SH-SY5Y (cell line): ENCODE data around the gene ANTKMT.

ENCODE experiments used
- GATA2 ChIP-seq: IDR thresholded peaks from 2 replicates; pipeline ENCODE4 v1.6.1; 2011; ENCODE audit warnings: mild to moderate bottlenecking, low read depth, low read length
- GATA3 ChIP-seq: IDR thresholded peaks from 2 replicates; pipeline ENCODE4 v1.6.1; 2011; ENCODE audit warnings: low read depth, mild to moderate bottlenecking, low read length, moderate library complexity

Gene ANTKMT

DNA sequence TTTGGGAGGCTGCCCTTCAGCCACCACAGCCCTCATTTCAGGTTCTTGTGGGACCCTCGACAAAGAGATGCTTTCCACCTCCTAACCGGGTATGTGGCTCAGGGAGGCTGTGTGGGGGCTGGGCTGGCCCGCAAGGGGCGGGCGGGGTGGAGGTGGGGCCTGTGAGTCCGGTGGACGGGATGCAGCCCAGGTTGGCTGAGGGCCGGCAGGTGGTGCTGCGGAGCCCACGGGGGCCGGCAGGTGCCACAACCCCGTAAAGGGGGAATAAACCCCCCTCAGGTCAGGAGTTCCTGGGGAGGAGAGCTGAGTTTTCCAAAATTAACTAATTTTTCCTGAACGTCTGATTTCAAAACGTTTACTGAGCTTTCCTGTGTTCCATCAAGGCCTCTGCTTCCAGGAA lies 24.8 kb downstream of the ANTKMT start:
- TF ChIP-seq GATA3 (no peak), GATA2 (no peak)

DNA sequence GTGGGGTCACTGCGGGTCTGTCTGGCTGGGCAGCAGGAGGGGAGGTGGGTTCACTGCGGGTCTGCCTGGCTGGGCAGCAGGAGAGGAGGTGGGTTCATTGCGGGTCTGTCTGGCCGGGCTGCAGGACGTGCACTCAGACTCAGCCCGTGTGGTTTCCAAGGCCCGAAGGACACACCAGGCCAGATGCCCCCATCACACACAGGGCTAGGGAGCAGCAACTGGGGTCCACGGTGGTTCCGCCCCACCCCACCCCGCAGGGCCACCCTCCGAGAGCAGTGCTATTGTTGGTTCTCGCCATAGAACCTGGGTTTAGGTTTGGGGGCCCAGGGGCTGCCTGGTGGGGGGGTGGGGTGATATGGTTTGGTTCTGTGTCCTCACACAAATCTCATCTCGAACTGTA lies 25.7 kb downstream of the ANTKMT start:
- TF ChIP-seq GATA3 (no peak), GATA2 (no peak)

DNA sequence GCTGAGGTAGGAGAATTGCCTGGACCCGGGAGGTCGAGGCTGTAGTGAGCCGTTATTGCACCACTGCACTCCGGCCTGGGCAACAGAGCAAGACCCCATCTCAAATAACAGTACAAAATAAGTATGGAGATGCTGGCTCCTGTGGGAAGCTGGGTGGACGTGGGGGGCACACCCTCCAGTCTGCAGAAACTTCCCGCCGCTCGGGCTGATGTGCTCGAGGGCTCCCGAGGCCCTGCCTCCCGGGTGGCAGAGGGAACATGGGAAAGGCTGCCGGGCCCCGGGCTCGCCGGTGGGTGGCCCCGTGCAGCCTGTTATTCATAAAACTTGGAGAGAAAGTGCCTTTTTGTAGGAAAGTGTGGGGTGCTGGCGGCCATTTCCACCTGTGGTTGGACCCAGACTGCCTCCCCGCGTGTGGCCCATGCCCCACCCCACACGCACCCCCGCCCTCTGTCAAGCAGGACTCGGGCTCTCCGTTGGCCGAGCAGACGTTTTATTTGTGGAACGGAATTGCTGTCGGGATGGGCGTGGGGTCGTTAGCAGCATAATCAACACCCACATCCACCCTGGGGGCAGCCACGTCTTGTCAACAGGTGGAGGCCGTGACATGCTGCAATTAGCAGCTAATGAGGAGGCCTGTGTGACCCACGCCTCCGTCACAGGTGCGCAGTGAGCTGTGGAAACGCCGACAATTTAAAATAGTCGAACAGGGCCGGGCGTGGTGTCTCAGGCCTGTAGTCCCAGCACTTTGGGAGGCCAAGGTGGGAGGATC lies 27.2 kb downstream of the ANTKMT start:
- TF ChIP-seq GATA3 (no peak), GATA2 (no peak)

DNA sequence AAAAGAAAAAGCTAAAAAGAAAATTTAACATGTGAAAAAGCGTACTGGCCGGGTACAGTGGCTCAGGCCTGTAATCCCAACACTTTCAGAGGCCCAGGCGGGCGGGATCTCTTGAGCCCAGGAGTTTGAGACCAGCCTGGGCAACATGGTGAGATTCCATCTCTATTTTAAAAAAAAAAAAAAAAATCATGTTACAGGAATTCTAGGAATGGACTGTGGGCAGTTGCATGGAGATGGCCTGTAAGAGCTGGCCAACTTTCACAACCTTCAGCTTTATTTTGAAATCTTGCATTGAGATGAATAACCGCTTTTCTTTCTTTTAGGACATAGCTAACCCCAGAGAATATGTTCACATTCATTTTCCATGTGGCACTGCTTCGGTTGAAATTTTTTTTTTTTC lies 28.1 kb downstream of the ANTKMT start:
- no peak for TF ChIP-seq GATA2

DNA sequence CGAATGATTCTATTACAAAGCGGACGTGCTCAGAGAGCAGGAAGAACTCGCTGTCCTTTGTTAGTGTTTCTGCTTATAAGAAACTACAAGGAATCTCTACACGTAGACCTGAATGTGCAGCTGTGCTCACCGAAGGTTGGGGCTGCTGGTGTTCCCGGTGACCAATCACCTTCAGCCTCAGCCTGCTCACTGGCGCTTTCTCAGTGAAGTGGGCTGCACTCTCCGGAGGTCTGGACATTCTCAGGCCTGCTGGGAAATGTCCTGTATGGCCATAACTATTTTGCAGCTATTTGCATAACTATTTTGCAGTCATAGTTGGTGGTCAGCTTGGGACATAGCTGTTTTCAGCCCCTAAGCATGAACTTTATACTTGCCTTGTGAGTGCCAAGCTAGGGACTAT lies 29.5 kb downstream of the ANTKMT start:
- no peak for TF ChIP-seq GATA3
- TF ChIP-seq GATA2, result no peak

DNA sequence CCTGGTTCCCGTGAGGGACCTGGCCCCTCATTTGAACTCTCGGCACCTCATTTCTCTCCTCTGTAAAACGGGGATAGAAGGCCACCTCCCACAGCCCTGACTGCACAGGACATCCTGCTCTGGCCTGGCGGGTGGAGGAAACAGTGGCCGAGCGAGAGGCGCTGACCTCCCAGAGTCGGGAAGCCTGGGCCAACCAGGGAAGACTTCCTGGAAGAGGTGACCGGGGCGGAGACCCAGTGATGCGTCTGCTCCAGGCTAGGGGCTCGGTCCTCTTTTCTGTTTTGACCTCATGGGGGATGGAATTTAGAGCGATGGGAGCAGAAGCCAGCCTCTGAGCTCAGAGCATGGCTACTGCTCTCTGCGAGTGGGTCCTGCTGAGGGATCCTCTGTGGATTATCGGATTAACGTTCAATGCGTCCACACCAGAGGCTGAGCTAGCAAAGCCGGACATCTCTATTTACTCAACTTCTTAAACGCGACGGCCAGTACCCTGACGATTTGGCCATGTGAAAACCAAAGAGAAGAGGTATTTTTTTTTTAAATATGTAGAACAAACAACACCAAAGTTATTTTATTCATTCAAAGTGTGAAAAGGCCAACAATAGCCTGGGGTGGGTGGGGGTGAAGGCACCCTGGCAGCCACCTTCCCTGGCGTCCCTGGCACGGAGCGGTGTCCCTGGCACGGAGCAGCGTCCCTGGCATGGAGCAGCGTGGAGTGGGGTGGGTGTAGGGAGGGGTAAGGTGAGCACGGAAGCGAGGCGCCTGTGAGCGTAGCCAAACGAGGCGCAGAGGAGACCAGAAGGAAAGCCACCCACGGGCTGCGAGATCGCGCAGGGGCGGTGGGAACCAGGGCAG lies 30.4 kb downstream of the ANTKMT start:
- TF ChIP-seq GATA2 (no peak), GATA3 (no peak)

DNA sequence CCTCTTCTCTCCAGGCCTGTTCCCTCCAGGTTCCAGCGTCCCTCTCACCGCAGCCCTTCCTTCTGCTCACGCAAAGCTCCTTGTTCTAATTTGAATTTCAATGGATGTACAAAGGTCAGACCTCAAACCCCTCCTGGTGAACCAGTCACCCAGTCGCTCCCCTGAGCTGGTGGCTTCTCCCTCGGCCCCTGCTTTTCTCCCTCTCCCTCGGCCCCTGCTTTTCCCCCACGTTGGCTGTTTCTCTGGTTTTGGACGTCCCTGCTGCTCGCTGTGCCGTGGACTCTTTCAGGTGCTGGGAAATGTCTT lies 31.0 kb downstream of the ANTKMT start:
- TF ChIP-seq GATA3 (no peak), GATA2 (no peak)

DNA sequence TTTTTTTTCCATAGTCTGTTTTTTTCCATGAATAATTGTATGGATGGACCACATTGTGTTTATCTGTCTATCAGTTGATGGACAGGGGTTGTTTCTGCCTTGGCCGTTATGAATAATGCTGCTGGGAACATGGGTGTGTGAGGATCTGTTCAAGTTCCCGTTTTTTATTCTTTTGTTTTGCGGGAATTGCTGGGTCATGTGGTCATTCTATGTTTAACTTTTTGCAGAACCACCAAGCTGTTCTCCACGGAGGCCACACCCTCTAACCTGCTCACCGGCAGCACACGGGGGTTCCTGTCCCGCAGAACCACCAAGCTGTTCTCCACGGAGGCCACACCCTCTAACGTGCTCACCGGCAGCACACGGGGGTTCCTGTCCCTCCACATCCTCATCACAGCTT lies 33.7 kb downstream of the ANTKMT start:
- TF ChIP-seq GATA2 (no peak), GATA3 (no peak)

DNA sequence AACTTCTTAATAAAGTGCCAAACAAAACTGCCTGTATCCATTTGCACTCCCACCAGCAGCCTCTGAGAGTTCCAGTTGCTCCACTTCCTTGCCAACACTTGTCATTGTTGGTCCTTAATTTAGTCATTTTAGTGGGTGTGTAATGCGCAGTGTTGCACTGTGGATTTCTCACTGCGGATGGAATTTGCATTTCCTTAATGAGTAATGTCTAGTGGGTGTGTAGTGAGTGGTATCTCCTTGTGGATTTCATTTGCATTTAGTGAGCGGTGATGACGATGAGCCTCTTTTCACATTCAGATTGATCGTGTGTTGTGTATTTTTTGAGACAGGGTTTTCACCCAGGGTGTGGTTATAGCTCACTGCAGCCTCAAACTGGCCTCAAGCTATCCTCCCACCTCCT lies 35.5 kb downstream of the ANTKMT start:
- TF ChIP-seq GATA3, result no peak
- TF ChIP-seq GATA2, result no peak

DNA sequence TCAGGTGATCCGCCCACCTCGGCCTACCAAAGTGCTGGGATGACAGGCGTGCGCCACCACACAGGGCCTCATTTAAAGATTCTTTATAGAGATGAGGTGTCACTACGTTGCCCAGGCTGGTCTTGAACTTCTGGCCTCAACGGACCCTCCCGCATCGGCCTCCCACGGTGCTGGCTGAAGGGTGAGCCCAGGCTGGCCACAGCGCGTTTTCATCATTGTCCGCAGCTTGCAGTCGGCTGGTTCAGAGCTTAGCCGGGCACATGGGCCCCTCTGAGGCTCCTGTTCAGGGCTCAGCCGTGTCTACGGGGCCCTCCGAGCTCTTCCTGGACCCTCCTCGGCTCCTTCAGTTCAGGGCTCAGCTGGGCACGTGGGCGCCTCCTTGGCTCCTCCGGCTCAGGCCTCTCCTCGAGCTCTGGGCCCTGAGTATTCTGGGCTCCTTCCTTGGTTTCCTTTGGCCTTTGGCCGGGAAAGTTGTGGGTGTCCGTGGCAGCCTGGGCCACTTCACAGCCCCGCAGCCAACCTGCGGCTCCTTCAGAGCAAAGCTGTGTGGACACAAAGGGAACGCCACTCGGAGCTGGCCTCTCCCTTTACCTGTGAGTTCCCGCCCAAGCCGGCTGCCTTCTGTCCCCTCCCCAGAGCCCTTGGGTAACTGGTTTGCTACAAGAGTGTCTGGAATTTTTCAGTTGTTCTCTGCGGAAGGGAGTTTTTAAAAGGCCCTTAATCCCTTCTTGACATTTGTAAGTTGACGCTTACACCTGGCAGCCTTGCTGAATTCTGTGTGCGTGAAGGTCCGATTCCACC lies 38.4 kb downstream of the ANTKMT start:
- TF ChIP-seq GATA3 (no peak), GATA2 (no peak)

DNA sequence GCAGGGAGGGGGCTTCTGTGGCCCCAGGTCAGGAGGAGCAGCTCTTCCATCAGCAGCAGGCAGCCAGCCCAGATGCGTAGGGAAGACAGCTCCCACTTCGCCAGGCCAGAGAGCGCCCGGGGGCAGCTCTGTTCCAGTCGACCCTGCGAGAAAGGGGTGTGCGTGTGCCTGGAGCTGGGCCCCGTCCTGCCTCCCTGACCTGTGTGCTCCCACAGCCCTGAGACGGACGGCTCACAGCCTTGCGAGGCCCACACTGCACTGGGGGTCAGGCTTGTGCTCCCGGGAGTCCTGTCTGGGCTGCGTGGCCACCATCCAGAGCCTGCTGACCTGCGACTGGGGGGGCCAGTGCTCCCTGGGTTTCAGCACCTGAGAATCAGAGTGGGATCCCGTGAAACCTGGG lies 39.1 kb downstream of the ANTKMT start:
- TF ChIP-seq GATA3, result no peak
- TF ChIP-seq GATA2, result no peak

DNA sequence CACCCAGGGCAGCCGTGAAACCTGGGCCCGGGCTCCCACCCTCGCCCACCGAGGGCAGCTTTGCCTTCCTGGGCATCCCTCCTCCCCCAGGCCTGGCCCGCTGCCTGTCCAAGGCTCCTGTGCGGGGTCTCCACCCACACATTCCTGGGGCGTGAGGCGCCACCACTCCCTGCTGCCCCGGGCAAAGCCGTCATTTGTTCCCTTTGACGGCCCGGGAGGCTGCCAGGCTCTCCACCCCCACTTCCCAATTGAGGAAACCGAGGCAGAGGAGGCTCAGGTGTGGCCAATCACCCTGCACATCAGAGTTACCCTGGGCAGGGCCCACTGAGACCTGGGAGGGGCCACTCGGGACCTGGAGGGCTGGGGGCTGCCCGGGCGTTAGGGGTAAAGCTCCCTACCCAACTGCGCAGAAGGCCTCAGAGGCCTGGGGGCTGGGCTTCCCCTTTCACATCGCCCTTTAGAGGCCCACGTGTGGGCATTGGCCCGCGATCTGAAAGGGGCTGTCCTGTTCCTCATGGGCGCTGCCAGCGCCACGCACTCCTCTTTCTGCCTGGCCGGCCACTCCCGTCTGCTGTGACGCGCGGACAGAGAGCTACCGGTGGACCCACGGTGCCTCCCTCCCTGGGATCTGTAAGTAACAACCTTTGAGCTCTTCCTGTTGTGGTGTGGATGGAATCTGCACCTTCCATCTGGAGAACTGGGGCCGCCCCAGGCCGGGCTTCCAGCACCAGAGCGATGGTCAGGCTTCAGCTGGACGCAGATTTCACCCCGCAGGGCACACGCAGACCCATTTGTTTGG lies 39.8 kb downstream of the ANTKMT start, which contains the start of gene MSLN:
Gene MSLN (plus strand): TSS at position 190 of the 799 bp plus-strand sequence. CDS start 1,947 bp downstream, outside the sequence.
- TF ChIP-seq GATA3 (no peak), GATA2 (no peak)

DNA sequence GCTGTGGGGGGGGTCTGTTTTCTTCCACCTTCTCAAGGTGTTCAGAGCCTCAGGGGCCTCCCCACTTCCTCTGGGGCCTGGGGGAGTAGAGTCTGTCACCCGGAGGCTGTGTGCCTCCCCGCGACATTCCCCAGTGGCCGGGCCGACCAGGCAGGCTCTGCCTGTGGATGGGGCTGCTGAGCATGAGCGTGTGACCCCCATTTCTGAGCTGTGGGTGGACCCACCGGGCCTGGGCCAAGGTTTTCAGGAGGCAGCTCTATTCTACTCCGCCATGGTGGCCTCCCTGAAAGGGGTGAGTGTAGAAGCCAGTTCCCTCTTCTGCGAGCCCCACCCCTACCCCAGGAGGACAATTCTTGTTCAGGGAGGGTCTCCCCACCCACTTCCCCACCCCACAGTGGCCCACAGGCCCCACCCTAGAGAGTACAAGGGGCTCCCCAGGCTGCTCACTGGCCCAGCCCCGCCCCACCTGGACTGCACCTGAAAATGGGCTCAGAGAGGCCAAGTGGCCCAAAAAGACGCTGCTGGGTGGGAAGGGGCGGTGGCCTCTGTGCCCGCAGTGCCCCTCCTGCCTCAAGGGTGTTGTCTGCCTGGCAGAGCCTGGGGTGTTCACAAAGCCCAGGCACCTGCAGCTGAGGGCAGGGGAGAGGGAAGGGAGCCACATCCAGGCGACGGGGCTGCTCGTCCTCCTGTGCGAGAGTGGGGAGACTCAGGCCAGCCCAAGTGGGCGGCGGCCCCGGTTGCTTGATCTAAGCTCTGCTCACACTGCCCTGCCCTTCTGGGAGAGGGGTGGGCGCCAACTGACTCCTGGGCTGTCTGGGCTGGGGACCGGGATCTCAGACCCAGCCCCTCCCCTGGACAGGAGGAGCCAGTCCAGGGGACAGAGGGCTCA lies 40.9 kb downstream of the ANTKMT start:
- TF ChIP-seq GATA3 (no peak), GATA2 (no peak)
